Neuronal stem cell (in vitro differentiated cells): ENCODE measurements around the gene PPP1R12A.

Experiments used
- DNase-seq: peaks from one replicate; pipeline ENCODE4 v3.0.0-alpha.2; 2013; ENCODE audit warnings: low spot score
- H2AFZ ChIP-seq: one replicate; pipeline ENCODE4 v1.6.1; 2013; ENCODE audit warnings: mild to moderate bottlenecking, low read length, inconsistent platforms
- H2AK5ac ChIP-seq: 2 replicates; pipeline ENCODE4 v1.6.1; 2013; ENCODE audit warnings: low read depth, mild to moderate bottlenecking, inconsistent platforms, low read length, moderate library complexity, mixed read lengths
- H2BK120ac ChIP-seq: 2 replicates; pipeline ENCODE4 v1.6.1; 2013; ENCODE audit warnings: low read depth, mild to moderate bottlenecking, inconsistent platforms, low read length, moderate library complexity, mixed read lengths
- H2BK12ac ChIP-seq: one replicate; pipeline ENCODE4 v1.6.1; 2013; ENCODE audit warnings: low read length, inconsistent platforms
- H2BK15ac ChIP-seq: 2 replicates; pipeline ENCODE4 v1.6.1; 2013; ENCODE audit warnings: mild to moderate bottlenecking, low read length, inconsistent platforms, mixed read lengths
- H2BK5ac ChIP-seq: one replicate; pipeline ENCODE4 v1.6.1; 2013; ENCODE audit warnings: inconsistent platforms, mild to moderate bottlenecking, low read length, moderate library complexity
- H3K14ac ChIP-seq: one replicate; pipeline ENCODE4 v1.6.1; 2013; ENCODE audit warnings: low read length, inconsistent platforms
- H3K18ac ChIP-seq: 2 replicates; pipeline ENCODE4 v1.6.1; 2013; ENCODE audit warnings: low read length, inconsistent platforms
- H3K23ac ChIP-seq: 2 replicates; pipeline ENCODE4 v1.6.1; 2013; ENCODE audit warnings: low read depth, mild to moderate bottlenecking, mixed read lengths, low read length, inconsistent platforms; ENCODE audit not compliant: poor library complexity
- H3K27ac ChIP-seq: replicated peaks from 3 replicates; pipeline ENCODE4 v1.5.1; 2013; ENCODE audit warnings: low read length, inconsistent platforms
- H3K27me3 ChIP-seq, 3 experiments: 2 replicates each; pipeline ENCODE4 v1.6.1; 2013; ENCODE audit warnings: low read length in 3 of 3, mild to moderate bottlenecking in 2 of 3, inconsistent platforms in 1 of 3, low read depth in 1 of 3, mixed read lengths in 1 of 3, moderate library complexity in 1 of 3; ENCODE audit not compliant: control insufficient read depth in 3 of 3, insufficient read depth in 3 of 3
- H3K36me3 ChIP-seq, 2 donors: replicated peaks in 1 of 2; 2 replicates each; pipeline ENCODE4 v1.6.1; 2013; ENCODE audit warnings: low read length in 2 of 2; ENCODE audit not compliant: control insufficient read depth in 2 of 2, insufficient read depth in 2 of 2
- H3K4ac ChIP-seq: 2 replicates; pipeline ENCODE4 v1.6.1; 2013; ENCODE audit warnings: inconsistent platforms, mild to moderate bottlenecking, low read length, moderate library complexity
- H3K4me1 ChIP-seq, 2 donors: 1 replicate in 1 of 2; 2 replicates in 1 of 2; pipeline ENCODE4 v1.6.1; 2013; ENCODE audit warnings: low read length in 2 of 2, low read depth in 1 of 2; ENCODE audit not compliant: control insufficient read depth in 2 of 2, insufficient read depth in 1 of 2
- H3K4me2 ChIP-seq: one replicate; pipeline ENCODE4 v1.6.1; 2013; ENCODE audit warnings: mild to moderate bottlenecking, low read length, inconsistent platforms; ENCODE audit not compliant: insufficient read depth, poor library complexity, severe bottlenecking
- H3K4me3 ChIP-seq, 2 donors: 2 replicates each; pipeline ENCODE4 v1.5.1; 2013; ENCODE audit warnings: low read length in 2 of 2, mild to moderate bottlenecking in 2 of 2, inconsistent platforms in 1 of 2, moderate library complexity in 1 of 2
- H3K79me1 ChIP-seq: one replicate; pipeline ENCODE4 v1.6.1; 2013; ENCODE audit warnings: low read depth, mild to moderate bottlenecking, inconsistent platforms, low read length, moderate library complexity
- H3K9ac ChIP-seq: one replicate; pipeline ENCODE4 v1.6.1; 2013; ENCODE audit warnings: mild to moderate bottlenecking, low read depth, low read length, inconsistent platforms; ENCODE audit not compliant: poor library complexity
- H3K9me3 ChIP-seq, 2 donors: replicated peaks in 1 of 2; 2 replicates each; pipeline versions ENCODE3 to v1.6.1; 2013; ENCODE audit warnings: low read length in 2 of 2, mild to moderate bottlenecking in 2 of 2, inconsistent platforms in 1 of 2, low read depth in 1 of 2, mixed read lengths in 1 of 2, moderate library complexity in 1 of 2; ENCODE audit not compliant: control insufficient read depth in 2 of 2, insufficient read depth in 1 of 2
- H4K8ac ChIP-seq: one replicate; pipeline ENCODE4 v1.6.1; 2013; ENCODE audit warnings: low read depth, mild to moderate bottlenecking, inconsistent platforms, low read length, moderate library complexity
- H4K91ac ChIP-seq: one replicate; pipeline ENCODE4 v1.6.1; 2013; ENCODE audit warnings: low read length, low read depth, mild to moderate bottlenecking, inconsistent platforms; ENCODE audit not compliant: poor library complexity
- WGBS, 2 donors: extraction: QIAGEN DNeasy Blood & Tissue Kit; methylation state at CpG; one replicate each; pipeline ENCODE4 v1.1.7; 2013; ENCODE audit warnings: missing lambda C conversion rate in 2 of 2, mixed read lengths in 1 of 2; ENCODE audit not compliant: insufficient read length in 2 of 2, insufficient replicate concordance in 1 of 2; ENCODE audit errors: extremely low coverage in 2 of 2; 5-methylcytosine and 5-hydroxymethylcytosine counted together

Gene PPP1R12A

DNA sequence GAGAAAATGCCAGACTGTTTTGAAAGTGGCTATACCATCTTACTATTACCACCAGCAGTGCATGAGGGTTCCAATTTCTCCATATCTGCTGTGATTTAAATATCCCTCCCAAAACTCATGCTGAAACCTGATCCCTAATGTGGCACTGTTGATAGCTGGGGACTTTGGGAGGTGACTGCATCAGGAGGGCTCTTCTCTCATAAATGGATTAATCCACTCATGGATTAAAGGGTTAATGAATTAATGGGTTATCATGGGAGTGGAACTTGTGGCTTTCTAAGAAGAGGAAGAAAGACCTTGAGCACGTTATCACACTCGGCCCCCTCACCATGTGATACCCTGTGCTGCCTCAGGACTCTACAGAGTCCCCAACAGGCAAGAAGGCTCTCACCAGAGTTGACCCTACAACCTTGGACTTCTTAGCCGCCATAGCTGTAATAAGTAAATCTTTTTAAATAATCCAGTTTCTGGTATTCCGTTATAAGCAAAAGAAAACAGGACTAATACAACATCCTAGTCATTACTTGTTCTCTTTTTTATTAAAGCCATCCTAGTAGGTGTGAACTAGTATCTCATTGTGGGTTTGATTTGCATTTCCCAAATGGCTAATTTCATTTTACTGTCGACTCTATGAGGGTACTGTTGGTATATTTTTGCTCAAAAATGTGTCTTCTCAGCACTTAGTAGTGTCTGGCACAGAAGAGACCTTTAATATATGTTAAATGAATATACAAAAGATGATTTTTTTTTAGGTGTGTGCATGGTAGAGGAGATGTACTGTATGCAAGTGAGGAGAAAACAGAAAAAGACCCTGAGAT, 14.3 kb downstream of the PPP1R12A start:
- Histone ChIP-seq H3K4me3 (no peak overlapping the region), H3K18ac (no peak overlapping the region), H3K23ac (no peak overlapping the region), H3K27me3 (no peaks in the 10 kb centered on the region), H2BK5ac (no peak overlapping the region), H3K27ac (no peak overlapping the region), H4K8ac (no peak overlapping the region), H3K79me1 (peaks cover 2% of the 10 kb centered on the region), H3K14ac (no peak overlapping the region), H3K9me3 (peaks cover 0 to 7% of the 10 kb centered on the region in 2 donors), H3K4ac (no peak overlapping the region), H3K4me2 (no peak overlapping the region), H4K91ac (no peak overlapping the region), H2AFZ (no peak overlapping the region), H2BK120ac (no peak overlapping the region), H3K36me3 (peaks cover 0 to 5% of the 10 kb centered on the region in 2 donors), H2AK5ac (no peak overlapping the region), H2BK12ac (no peak overlapping the region), H3K4me1 (peaks cover 1 to 4% of the 10 kb centered on the region in 2 donors), H2BK15ac (no peak overlapping the region), H3K9ac (no peak overlapping the region)
- DNase-seq = no peak
- WGBS, 2 donors = no CpG with 5 or more reads among the region's 5 CpGs

DNA sequence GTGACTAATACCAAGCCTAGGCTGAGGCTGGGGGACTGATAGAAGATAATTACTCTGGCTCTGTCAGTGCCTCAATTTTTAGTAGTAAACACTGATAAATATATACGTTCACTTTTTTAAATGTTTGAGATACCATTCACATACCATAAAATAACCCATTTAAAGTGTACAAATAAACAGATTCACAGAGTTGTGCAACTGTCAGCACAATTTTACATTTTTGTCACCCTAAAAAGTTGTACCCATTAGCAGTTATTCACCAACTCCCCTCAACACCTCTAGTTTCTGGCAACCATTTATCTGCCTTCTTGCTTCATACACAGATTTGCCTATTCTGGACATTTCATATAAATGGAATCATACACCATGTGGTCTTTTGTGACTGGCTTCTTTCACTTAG, 15.1 kb downstream of the PPP1R12A start:
- Histone ChIP-seq H3K18ac (no peak overlapping the region), H4K8ac (no peak overlapping the region), H2BK120ac (no peak overlapping the region), H3K27ac (no peak overlapping the region), H3K4me2 (no peak overlapping the region), H2AK5ac (no peak overlapping the region), H3K9me3 (peaks cover 0 to 7% of the 10 kb centered on the region in 2 donors), H2BK12ac (no peak overlapping the region), H2BK5ac (no peak overlapping the region), H2BK15ac (no peak overlapping the region), H3K4ac (no peak overlapping the region), H2AFZ (no peak overlapping the region), H3K4me1 (no peaks in the 10 kb centered on the region), H3K4me3 (no peak overlapping the region), H3K36me3 (peaks cover 0 to 5% of the 10 kb centered on the region in 2 donors), H3K9ac (no peak overlapping the region), H3K23ac (no peak overlapping the region), H4K91ac (no peak overlapping the region), H3K79me1 (peaks cover 3% of the 10 kb centered on the region), H3K27me3 (no peaks in the 10 kb centered on the region), H3K14ac (no peak overlapping the region)
- DNase-seq = no peak
- no CpG with 5 or more reads among the region's 1 CpG for WGBS, 2 donors

DNA sequence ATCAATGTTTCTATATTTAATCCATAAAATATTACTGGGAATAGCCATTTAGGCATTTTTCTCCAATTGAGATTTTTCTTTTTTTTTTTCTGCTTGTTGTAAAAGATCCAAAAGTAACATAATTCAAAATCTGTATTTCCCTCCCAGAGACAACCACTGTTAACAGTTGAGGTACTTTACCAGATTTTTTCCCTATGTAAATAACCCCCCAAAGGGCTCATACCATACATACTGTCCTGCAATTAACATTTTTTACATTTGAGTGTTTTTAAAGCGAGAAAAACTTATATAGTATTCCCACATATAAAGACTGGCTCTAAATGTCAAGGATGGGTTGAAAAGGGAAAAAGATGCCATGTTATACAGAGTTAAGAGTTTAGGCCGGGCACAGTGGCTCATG, 18.1 kb downstream of the PPP1R12A start:
- Histone ChIP-seq H3K4ac (no peak overlapping the region), H3K14ac (no peak overlapping the region), H3K9ac (no peak overlapping the region), H3K27me3 (no peaks in the 10 kb centered on the region), H3K23ac (no peak overlapping the region), H2AK5ac (no peak overlapping the region), H2BK15ac (no peak overlapping the region), H3K36me3 (peaks cover 0 to 5% of the 10 kb centered on the region in 2 donors), H3K18ac (no peak overlapping the region), H4K91ac (no peak overlapping the region), H3K4me3 (no peak overlapping the region), H3K9me3 (peaks cover 0 to 7% of the 10 kb centered on the region in 2 donors), H2BK5ac (no peak overlapping the region), H3K27ac (no peak overlapping the region), H2AFZ (no peak overlapping the region), H4K8ac (no peak overlapping the region), H3K4me1 (no peaks in the 10 kb centered on the region), H3K79me1 (peaks cover 5% of the 10 kb centered on the region), H2BK12ac (no peak overlapping the region), H3K4me2 (no peak overlapping the region), H2BK120ac (no peak overlapping the region)
- DNase-seq = no peak
- no CpG with 5 or more reads among the region's 2 CpGs for WGBS, 2 donors

DNA sequence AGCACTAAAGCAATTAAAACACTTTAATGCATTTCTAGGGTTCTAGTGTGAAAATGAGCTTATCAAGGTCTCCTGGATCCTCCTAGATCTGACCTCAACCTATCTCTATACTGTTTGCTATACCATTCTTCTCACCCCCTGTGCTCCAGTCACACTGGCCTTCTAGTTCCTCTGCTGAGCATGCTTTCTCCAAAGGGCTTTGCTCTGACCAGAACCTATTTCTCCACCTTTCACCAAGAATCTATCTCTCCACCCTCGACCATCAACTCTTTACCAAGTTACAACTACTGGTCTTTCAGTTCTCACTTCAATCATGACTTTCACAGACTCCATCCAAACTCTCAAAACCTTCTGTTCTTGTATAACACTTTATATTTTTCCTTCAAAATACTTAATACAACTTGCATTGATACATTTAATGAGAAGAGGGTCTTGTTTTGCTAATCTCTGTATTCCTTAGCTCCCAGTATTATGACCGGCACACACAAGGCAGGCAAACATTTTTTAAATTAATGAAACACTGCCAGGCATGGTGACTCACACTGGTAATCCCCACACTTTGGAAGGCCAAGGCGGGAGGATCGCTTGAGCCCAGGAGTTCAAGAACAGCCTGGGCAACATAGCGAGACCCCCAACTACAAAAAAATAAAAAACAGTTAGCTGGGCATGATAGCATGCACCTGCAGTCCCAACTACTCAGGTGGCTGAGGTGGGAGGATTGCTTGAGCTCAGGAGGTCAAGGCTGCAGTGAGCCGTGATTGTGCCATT, 22.8 kb downstream of the PPP1R12A start:
- H3K18ac ChIP-seq = no peak overlapping the region

More for the DNA sequence above, 22.8 kb downstream of the PPP1R12A start:
- no peak overlapping the region for H3K14ac ChIP-seq
- H2BK15ac ChIP-seq = no peak overlapping the region
- no peaks in the 10 kb centered on the region for H3K9me3 ChIP-seq
- H2BK12ac ChIP-seq = no peak overlapping the region
- no peak overlapping the region for H2AFZ ChIP-seq
- no peak overlapping the region for H4K8ac ChIP-seq
- H3K4me3 ChIP-seq = no peak overlapping the region
- H3K36me3 ChIP-seq = no peaks in the 10 kb centered on the region
- H3K9ac ChIP-seq = no peak overlapping the region
- H2BK120ac ChIP-seq = no peak overlapping the region
- no peaks in the 10 kb centered on the region for H3K4me1 ChIP-seq
- no peak overlapping the region for H2AK5ac ChIP-seq
- H3K27ac ChIP-seq = no peak overlapping the region
- H3K79me1 ChIP-seq = peaks cover 3% of the 10 kb centered on the region
- 100% methylated on average over 1 of the region's 6 CpGs; no CpG with 5 or more reads in 1 of the 2 donors for whole genome bisulfite sequencing, 2 donors
- no peak for DNase-seq
- H2BK5ac ChIP-seq = no peak overlapping the region
- H3K27me3 ChIP-seq = no peaks in the 10 kb centered on the region
- no peak overlapping the region for H3K23ac ChIP-seq
- H3K4me2 ChIP-seq = no peak overlapping the region
- no peak overlapping the region for H4K91ac ChIP-seq
- H3K4ac ChIP-seq = no peak overlapping the region
